ENCODE data around the gene RPS28.
"Not testable (repeated sequence)": the region's sequence is repeated elsewhere in the genome, so short reads cannot be mapped to it uniquely, and the experiment has no call there.

RPS28 gene

GRCh38 chr19:8321067-8321985, at the start of gene RPS28, which contains the start of gene NDUFA7:
Gene RPS28, plus strand, starts transcription at chr19:8321496. Its CDS starts 35 bp downstream, at chr19:8321531.
Gene NDUFA7, minus strand, starts transcription at chr19:8321375. Its CDS starts 17 bp downstream, at chr19:8321358.
- DNase-seq (ENCODE audit: low read depth), result peak; percentile 95

GRCh38 chr19:8276508-8276907, 44.8 kb upstream of the RPS28 start:
- not testable (repeated sequence) for DNase-seq (ENCODE audit: low read depth)

DNA sequence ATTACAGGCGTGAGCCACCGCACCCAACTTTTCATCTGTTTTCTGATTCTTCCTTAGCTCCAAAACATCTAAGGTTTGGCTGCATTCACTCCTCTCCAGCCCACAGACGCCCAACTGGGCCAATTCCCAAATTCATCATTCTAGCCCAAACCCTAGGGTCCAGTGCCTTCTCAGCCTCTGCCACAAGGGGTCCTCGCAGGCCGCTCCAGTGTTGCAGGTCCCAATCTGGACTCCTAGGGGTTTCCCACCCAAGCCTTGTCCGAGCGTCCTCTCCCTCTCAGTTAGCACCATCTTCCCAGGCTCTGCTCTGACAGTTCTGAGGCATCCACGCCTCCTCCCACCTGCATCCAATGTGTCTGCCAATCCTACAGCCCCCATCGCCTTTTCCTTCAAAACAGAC, 30.0 kb upstream of the RPS28 start:
- not testable (repeated sequence) for DNase-seq (ENCODE audit: low read depth)

DNA sequence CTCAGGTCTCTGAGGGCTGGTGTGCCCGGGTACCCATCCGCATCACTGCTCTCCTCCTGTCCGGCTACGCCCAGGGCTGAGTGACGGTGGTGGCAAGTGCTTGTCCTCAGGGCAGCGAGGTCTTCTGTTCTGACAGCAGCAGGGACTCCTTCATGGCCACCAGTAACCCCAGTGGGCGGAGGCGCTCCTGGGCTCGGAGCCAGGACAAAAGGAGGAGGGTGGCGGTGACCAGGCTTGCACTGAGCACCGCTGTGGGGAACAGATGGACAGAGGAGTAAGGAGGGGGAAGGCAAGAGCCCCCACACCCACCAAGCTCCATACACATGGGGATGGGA, 19.0 kb upstream of the RPS28 start:
- no peak for DNase-seq (ENCODE audit: low read depth)

- no peak for DNase-seq (ENCODE audit: low read depth)
These were observed 18.6 kb upstream of the RPS28 start for GRCh38 chr19:8302734-8303133.

DNA sequence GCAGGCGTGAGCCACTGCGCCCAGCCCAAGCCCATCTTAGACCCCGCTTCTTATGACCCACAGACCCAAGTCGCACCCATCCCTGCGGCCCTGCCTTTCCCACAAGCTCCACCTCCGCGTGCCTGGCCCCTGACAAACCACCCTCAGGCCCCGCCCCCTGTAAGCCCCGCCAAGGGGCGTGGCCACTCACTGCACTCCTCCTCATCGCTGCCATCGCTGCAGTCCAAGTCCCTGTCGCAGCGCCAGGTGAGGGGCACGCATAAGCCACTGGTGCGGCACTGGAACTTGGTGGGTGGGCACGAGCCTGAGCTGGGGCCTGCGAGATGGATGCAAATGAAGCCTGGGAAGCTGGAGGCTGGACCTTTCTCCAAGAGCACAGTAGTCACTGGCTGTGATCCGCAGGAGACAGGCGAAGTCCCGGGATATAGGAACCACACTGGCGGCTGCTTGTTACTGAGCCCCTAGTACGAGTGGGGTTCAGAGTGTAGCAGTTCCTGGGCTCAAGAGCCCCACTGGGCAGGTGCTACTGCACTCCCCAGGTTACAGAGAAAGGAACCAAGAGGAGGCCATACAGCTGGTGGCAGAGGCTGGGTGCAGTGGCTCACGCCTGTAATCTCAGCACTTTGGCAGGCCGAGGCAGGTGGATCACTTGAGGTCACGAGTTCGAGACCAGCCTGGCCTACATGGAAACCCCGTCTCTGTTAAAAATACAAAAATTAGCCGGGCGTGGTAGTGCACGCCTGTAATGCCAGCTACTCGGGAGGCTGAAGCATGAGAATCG, 16.3 kb upstream of the RPS28 start:
- DNase-seq (ENCODE audit: low read depth), result no peak

DNA sequence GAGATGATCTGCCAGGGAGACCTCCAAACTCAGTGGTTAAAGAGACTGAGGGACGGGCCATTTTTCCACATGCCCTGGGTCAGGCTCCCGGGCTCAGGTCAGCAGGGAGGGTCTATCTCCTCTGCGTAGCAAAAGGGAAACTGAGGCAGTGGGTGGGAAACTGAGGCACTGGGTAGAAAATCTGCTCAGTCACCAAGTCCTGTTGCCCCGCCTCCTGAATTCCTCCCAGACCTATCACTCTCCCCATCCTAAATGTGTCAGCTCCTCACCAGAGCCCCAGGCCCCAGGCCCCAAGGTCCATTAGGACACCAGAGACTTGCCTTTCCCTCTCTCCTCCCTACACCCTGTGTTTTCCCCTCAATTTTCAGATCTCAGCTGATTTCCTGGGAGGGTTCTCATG, 15.5 kb upstream of the RPS28 start:
- DNase-seq (ENCODE audit: low read depth), result no peak

DNA sequence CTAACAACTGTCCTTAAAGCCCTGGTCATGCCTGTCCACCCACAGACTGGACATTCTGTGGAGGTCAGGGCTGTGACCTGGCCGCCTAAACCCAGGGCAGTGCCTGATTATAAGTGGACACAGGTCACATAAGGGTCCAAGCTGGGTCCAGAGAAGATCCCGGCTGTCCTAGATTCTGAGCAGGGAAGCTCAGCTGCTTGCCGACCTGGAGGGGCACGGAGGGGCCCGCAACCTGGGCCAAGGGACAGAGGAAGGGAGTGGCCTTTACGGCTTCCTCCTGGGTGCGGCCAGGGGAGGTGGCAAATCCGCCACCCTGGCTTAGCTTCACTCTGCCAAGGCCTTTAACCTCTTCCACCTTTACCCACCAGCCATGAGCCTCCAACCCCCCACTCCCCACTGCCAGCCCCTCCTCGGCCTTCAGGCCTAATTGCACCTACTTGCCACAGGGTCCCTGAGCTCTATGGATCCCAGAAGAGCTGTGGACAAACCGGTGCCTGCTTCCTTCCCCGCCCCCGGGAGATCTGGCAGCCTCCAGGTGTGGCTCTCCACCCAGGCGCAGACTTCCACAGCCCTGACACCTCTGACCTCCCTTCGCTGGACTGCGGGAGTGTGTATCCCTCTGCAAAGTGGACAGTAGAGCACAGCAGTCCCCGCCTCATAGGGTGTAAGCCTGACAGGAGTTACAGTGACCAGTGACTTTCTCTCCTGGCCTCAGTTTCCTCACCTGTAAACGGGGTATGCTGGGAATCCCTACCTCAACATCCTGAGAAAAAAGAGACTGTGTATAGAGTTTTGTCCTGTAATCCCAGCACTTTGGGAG, 14.9 kb upstream of the RPS28 start:
- no peak for DNase-seq (ENCODE audit: low read depth)

DNA sequence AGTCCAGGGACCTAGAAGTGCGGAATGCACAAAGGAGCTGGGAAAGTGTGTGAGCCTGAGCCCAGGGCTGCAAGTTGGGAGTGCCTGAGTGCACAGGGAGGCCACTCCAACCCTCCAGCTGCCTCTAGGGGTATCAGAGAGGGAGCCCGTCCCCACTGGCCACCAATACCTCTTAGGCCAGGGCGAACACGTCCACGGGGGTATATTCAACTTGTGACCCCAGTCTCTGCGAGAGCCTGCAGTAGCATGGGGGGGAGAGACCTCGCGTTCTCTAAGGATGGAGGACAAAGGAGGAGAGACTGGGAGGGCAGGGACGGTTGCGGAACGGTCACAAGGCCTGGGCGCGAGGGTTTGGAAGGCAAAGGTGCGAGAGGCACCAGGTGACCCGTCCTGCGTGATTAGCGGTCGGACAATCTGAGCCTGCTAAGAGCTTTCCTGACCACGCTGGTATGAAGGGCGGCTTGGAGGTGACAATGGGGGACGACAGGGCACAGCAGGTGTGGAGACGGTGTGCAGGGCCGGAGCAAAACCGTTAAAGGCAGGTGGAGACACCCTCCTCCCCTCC, 13.8 kb upstream of the RPS28 start:
- no peak for DNase-seq (ENCODE audit: low read depth)

DNA sequence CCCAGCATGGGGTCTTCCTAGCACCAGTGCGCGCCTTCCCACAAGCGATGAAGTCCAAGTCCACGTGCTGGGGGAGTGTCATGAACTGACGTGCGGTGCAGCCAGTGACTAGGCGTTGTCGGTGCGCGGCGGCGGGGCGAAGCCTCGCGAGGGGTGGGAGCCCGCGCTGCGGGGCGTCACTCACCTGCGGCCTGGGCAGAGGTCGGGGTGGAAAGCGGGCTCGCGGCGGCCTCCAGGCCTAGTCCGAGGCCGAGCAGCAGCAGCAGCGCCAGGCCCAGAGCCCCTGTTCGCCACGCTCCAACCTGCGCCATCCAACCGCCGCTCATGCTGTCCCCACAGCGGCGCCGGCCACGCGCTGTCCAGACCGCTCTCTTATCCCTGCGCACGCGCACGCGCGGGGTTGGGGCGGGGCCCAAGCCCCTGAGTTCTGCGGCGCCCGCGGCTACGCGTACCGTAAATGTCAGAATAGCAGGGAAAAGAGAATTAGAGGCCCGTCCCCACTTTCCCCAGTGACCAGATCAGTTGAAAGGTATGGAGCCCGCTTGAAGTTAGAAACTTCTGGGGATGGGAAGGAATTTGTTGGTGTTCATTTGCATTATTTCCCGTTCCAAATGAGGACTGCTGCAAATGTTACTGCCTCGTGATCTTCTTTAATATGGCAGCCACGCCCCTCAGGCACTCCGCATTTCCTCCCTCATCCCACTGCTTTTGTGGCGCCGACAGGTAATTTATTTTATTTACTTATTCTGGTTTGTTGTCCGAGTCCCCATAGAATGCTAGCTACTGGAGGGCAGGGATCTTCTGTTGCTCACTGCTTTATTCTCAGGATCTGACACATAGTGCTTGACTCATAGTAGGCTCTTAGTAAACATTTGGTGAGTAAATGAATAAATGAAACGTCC, 13.1 kb upstream of the RPS28 start, which contains the start of gene CD320:
Gene CD320 (minus strand): TSS at position 394 of the 902 bp plus-strand sequence. CDS start 68 bp downstream, at position 326.
- DNase-seq (ENCODE audit: low read depth), result peak; percentile 82

GRCh38 chr19:8308891-8309291, 12.4 kb upstream of the RPS28 start:
- DNase-seq (ENCODE audit: low read depth), result no peak

GRCh38 chr19:8310342-8311055, 10.8 kb upstream of the RPS28 start:
- no peak for DNase-seq (ENCODE audit: low read depth)

DNA sequence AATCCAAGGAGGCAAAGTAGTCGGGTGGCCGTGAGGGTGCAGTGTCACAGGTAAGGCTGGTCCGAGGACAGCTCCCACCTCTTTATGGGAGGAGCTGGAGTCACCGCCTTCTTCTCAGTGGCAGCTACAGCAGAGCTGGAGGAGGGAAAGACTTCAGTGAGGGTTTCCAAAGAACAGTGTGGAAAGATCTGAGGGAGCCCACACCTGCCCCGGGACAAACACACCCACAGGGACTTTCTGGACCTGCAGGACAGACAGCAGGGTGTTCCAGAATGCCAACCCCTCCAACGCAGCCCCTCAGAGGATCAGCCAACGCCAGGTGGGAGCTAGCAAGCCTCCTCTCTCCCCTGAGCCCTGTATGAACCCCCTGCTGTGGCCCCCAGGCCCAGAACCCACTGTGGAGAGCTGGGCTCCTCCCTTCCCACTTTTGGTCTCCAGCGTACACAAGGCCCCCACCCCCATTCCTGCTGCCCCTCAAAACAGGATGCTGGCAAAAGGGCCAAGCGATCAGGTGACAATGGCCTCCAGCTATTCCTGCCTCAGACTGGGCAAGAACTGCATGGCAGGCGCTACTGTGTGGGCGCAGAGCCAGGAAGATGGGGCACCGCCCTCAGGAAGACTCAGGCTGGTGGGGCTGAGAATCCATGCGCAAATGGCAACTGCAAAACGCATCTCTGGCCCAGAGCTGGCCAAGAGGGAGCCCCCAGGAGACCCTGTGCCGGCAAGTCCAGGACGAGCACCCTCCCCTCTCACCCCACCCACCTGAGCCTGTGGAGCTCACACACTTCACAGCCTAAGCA, 9.6 kb upstream of the RPS28 start:
- no peak for DNase-seq (ENCODE audit: low read depth)

- DNase-seq (ENCODE audit: low read depth), result not testable (repeated sequence)
These were observed 6.2 kb upstream of the RPS28 start for GRCh38 chr19:8314981-8315640.

DNA sequence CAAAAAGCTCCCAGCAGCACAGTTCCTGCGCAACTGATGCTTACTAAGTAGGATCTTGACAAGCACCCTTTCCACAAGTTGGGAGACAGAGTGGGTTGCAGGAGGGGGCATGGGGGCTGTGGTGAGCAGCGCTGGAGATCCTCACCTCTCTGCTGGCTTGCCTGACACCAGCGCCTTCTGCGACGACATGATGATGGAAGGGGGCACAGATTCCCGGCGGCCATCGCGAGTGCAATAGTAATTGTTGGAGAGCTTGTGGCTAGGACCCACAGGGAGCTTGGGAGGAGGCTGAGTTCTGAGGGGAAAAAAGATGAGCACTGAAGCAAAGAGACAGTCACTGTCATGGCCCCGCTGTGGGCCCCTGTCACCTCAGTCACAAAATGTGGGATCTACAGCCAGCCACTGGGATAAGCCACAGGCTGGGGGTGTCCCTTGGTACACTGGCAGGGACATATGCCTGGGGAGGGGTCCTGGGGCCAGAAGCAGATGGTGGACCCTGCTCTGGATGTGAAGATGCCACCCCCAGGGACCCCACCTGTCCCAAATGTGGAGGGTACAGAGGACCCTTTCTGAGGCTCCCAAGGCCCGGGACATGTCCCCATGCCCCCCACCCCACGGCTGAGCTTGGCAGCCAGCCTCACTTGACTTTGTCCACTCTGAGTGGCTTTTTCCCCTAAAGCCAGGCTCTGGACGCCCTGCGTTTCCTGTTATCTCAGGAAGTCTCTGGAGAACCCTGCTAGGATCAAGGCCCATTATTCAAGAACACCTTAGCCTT, 4.8 kb upstream of the RPS28 start:
- no peak for DNase-seq (ENCODE audit: low read depth)

DNA sequence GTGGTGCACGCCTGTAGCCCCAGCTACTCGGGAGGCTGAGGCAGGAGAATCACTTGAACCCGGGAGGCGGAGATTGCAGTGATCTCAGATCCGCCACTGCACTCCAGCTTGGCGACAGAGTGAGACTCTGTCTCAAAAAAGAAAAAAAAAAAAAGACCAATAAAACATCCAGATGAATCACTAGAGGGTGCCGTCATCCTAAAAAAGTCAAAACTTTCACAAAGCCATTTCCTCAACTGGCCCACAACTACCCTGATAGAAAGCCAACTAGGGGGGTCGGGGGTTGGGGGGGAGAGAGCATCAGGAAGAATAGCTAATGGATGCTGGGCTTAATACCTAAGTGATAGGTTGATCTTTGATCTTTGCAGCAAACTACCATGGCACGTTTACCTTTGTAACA, 2.5 kb upstream of the RPS28 start:
- DNase-seq (ENCODE audit: low read depth), result not testable (repeated sequence)

- no peak for DNase-seq (ENCODE audit: low read depth)
These were observed 1.3 kb upstream of the RPS28 start for GRCh38 chr19:8319807-8320520.

All from activated gamma-delta T cell treated with anti-CD3 and anti-CD28 coated beads, Interleukin-2, amount 50 U/mL, for 16 hours (primary cell).